ENCODE results near the gene SFXN3.
A peak's percentile ranks its signal among the peaks of the same experiment; 100 is the strongest.

DNA sequence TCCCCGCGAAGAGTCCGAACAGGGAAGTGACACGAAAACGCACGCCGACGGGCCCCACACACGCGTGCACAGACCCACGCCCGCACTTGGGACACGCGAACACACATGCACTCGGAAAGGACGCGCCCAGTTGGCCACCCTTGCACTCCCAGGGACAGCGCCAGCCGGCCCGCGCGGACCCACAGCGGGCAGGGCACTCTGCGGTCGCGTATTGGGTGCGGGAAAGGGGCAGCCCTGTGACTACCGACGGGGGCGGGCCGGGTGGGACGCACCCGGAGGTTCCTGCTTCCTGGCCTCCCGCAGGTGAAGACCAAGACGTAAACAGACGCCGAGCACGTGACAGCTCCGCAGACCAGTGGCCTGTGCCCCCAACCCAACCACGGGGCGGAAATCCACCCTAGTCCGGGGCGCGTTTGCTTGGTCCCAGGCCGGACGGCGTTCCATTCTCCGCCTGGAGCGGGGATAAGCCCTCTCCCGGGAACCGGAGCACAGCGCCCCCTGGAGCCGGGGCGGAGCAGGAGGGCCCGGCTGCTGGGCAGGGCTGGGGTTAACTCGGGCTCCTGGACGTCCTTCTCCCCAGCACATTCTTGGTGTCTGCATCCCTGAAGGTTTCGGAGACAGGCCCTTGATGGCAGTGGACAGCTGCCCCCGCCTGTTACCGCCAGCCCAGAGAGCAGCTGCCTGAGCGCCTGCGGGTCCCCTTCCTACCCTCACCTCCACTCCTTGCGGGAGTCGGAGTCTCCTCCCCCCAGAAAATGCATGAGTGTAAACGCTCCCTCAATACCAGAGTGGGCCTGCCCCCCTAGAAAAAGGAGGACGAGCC lies 33.5 kb upstream of the SFXN3 start:
- TF ChIP-seq, protein P1, sequence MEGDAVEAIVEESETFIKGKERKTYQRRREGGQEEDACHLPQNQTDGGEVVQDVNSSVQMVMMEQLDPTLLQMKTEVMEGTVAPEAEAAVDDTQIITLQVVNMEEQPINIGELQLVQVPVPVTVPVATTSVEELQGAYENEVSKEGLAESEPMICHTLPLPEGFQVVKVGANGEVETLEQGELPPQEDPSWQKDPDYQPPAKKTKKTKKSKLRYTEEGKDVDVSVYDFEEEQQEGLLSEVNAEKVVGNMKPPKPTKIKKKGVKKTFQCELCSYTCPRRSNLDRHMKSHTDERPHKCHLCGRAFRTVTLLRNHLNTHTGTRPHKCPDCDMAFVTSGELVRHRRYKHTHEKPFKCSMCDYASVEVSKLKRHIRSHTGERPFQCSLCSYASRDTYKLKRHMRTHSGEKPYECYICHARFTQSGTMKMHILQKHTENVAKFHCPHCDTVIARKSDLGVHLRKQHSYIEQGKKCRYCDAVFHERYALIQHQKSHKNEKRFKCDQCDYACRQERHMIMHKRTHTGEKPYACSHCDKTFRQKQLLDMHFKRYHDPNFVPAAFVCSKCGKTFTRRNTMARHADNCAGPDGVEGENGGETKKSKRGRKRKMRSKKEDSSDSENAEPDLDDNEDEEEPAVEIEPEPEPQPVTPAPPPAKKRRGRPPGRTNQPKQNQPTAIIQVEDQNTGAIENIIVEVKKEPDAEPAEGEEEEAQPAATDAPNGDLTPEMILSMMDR (IDR thresholded peaks at IDR 0.05): peak; percentile 81 to 97 (median 90)
- peak in 1 of 2 donors; percentile 14 for TF ChIP-seq POLR2A (IDR thresholded peaks at IDR 0.05)

Data from heart left ventricle (tissue), 13 donors.